Ureter (tissue), 1 donor: ENCODE measurements around the gene TCF12. TPM values are rescaled to one million over a fixed set of nuclear protein-coding genes. Genes with fewer than 3 reads are reported as not detected.
"Not testable (repeated sequence)": the region's sequence is repeated elsewhere in the genome, so short reads cannot be mapped to it uniquely, and the experiment has no call there.

Experiments used
- DNase-seq: peaks from one replicate; pipeline ENCODE4 v3.0.0-alpha.2; 2020; ENCODE audit warnings: low spot score
- total RNA-seq: library from RNA; stranded (reverse); gene quantifications from one replicate; pipeline ENCODE4 v1.2.4, GENCODE V29; 2023
- donor health status: DM: yes; HTN: yes; CAD: no.

TCF12 gene
- total RNA-seq, 1 donor from 2014 or later, result 158 TPM

- no peak for DNase-seq
Measured at GRCh38 chr15:56946150-56946549, 27.7 kb downstream of the TCF12 start.

GRCh38 chr15:56948000-56948763 is 29.7 kb downstream of the TCF12 start:
- no peak for DNase-seq

GRCh38 chr15:56948764-56949101 is 30.3 kb downstream of the TCF12 start:
- DNase-seq, result no peak

- DNase-seq, result no peak
Measured at GRCh38 chr15:56950979-56951378, 32.5 kb downstream of the TCF12 start.

- DNase-seq, result no peak
Measured at GRCh38 chr15:56953790-56954189, 35.3 kb downstream of the TCF12 start.

- DNase-seq, result not testable (repeated sequence)
Measured at GRCh38 chr15:56955011-56955410, 36.6 kb downstream of the TCF12 start.

GRCh38 chr15:56956538-56956937 is 38.1 kb downstream of the TCF12 start:
- no peak for DNase-seq

- DNase-seq, result no peak
Measured at GRCh38 chr15:56957812-56958406, 39.5 kb downstream of the TCF12 start.

GRCh38 chr15:56959318-56959648 is 40.8 kb downstream of the TCF12 start:
- DNase-seq, result no peak

- no peak for DNase-seq
Measured at GRCh38 chr15:56960116-56960515, 41.7 kb downstream of the TCF12 start.

- DNase-seq, result no peak
Measured at GRCh38 chr15:56963126-56963525, 44.7 kb downstream of the TCF12 start.

GRCh38 chr15:56963710-56964109 is 45.3 kb downstream of the TCF12 start:
- DNase-seq, result no peak

- no peak for DNase-seq
Measured at GRCh38 chr15:56964182-56964581, 45.7 kb downstream of the TCF12 start.

- DNase-seq, result no peak
Measured at GRCh38 chr15:56965231-56966013, 47.0 kb downstream of the TCF12 start.

GRCh38 chr15:56967336-56967735 is 48.9 kb downstream of the TCF12 start:
- DNase-seq, result no peak

- no peak for DNase-seq
Measured at GRCh38 chr15:56968256-56968655, 49.8 kb downstream of the TCF12 start.

GRCh38 chr15:56968821-56969220 is 50.4 kb downstream of the TCF12 start:
- DNase-seq, result no peak

GRCh38 chr15:56969265-56969895 is 50.9 kb downstream of the TCF12 start:
- no peak for DNase-seq

- DNase-seq, result no peak
Measured at GRCh38 chr15:56971571-56971970, 53.1 kb downstream of the TCF12 start.

GRCh38 chr15:56972016-56972415 is 53.6 kb downstream of the TCF12 start:
- DNase-seq, result no peak

- no peak for DNase-seq
Measured at GRCh38 chr15:56972426-56972825, 54.0 kb downstream of the TCF12 start.

- no peak for DNase-seq
Measured at GRCh38 chr15:56973463-56973862, 55.0 kb downstream of the TCF12 start.

- DNase-seq, result no peak
Measured at GRCh38 chr15:56977232-56977631, 58.8 kb downstream of the TCF12 start.
